Measurements from ENCODE around the gene TFPT.

DNA sequence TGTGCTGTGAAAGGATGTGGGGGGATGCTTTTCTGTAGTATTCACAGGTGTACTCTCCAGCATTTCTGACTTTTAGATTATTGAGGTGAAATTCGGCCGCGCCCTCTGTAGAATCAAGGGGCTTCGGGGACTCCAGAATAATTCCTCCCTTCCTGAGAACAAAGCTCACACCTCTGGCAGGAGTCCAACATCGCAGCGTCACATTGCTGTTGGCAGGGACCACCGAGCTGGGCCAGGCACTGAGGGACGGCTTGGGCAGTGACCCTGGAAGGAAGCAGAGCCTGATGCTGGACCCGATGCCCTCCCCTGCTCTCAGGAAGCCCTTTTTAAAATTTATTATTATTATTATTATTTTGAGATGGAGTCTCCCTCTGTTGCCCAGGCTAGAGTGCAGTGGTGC is 40.6 kb downstream of the TFPT start:
- TF ChIP-seq, protein P1, sequence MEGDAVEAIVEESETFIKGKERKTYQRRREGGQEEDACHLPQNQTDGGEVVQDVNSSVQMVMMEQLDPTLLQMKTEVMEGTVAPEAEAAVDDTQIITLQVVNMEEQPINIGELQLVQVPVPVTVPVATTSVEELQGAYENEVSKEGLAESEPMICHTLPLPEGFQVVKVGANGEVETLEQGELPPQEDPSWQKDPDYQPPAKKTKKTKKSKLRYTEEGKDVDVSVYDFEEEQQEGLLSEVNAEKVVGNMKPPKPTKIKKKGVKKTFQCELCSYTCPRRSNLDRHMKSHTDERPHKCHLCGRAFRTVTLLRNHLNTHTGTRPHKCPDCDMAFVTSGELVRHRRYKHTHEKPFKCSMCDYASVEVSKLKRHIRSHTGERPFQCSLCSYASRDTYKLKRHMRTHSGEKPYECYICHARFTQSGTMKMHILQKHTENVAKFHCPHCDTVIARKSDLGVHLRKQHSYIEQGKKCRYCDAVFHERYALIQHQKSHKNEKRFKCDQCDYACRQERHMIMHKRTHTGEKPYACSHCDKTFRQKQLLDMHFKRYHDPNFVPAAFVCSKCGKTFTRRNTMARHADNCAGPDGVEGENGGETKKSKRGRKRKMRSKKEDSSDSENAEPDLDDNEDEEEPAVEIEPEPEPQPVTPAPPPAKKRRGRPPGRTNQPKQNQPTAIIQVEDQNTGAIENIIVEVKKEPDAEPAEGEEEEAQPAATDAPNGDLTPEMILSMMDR (IDR thresholded peaks at IDR 0.05), result no peak
- TF ChIP-seq POLR2A (IDR thresholded peaks at IDR 0.05), result no peak
